Glutamatergic neuron (in vitro differentiated cells): Measurements from ENCODE around the gene JRKL. TPM values are rescaled to one million over a fixed set of nuclear protein-coding genes. Genes with fewer than 3 reads are reported as not detected.
A peak's percentile ranks its signal among the peaks of the same experiment; 100 is the strongest.

Source experiments
- DNase-seq: peaks from one replicate; pipeline ENCODE4 v3.0.0; 2022
- H3K27ac Mint-ChIP-seq: one replicate; pipeline ENCODE4 v1.8.0; 2020; ENCODE audit warnings: mild to moderate bottlenecking, mixed read lengths, inconsistent platforms; ENCODE audit not compliant: unreplicated experiment
- H3K27me3 Mint-ChIP-seq: one replicate; pipeline ENCODE4 v1.8.0; 2020; ENCODE audit warnings: mild to moderate bottlenecking, moderate library complexity, mixed read lengths, inconsistent platforms; ENCODE audit not compliant: unreplicated experiment
- H3K36me3 Mint-ChIP-seq: one replicate; pipeline ENCODE4 v1.8.0; 2020; ENCODE audit warnings: mild to moderate bottlenecking, mixed read lengths, inconsistent platforms; ENCODE audit not compliant: unreplicated experiment
- H3K4me1 Mint-ChIP-seq: one replicate; pipeline ENCODE4 v1.8.0; 2020; ENCODE audit warnings: mild to moderate bottlenecking, low read depth, mixed read lengths, inconsistent platforms; ENCODE audit not compliant: unreplicated experiment
- H3K4me3 Mint-ChIP-seq: one replicate; pipeline ENCODE4 v1.8.0; 2020; ENCODE audit warnings: mild to moderate bottlenecking, mixed read lengths, inconsistent platforms; ENCODE audit not compliant: unreplicated experiment
- H3K9me3 Mint-ChIP-seq: one replicate; pipeline ENCODE4 v1.8.0; 2020; ENCODE audit warnings: mild to moderate bottlenecking, moderate library complexity, mixed read lengths, inconsistent platforms; ENCODE audit not compliant: unreplicated experiment
- CTCF ChIP-seq: fragments of 200-600 bp; sonication (generic); IDR thresholded peaks from one replicate; pipeline ENCODE4 v1.5.0; 2021; ENCODE audit not compliant: partially characterized antibody, unreplicated experiment
- long read RNA-seq: library from polyadenylated mRNA; unstranded; transcript quantifications from one replicate; pipeline ENCODE4 v2.0.0, GENCODE V29; 2020; ENCODE audit not compliant: unreplicated experiment
- total RNA-seq: library from RNA; stranded (reverse); fragmentation: NEBNext Ultra II Directional; extraction: Animal tissue kit (Norgen Biotek cat#: 25700); gene quantifications from one replicate; pipeline ENCODE4 v1.2.1, GENCODE V29; 2021; ENCODE audit not compliant: unreplicated experiment

Gene JRKL
- 7.8 TPM for total RNA-seq
- long read RNA-seq, partial matches to known transcripts, result 0 of 2 reads
- long read RNA-seq, other reads (novel, unspliced or antisense), result 2 of 2 reads

DNA sequence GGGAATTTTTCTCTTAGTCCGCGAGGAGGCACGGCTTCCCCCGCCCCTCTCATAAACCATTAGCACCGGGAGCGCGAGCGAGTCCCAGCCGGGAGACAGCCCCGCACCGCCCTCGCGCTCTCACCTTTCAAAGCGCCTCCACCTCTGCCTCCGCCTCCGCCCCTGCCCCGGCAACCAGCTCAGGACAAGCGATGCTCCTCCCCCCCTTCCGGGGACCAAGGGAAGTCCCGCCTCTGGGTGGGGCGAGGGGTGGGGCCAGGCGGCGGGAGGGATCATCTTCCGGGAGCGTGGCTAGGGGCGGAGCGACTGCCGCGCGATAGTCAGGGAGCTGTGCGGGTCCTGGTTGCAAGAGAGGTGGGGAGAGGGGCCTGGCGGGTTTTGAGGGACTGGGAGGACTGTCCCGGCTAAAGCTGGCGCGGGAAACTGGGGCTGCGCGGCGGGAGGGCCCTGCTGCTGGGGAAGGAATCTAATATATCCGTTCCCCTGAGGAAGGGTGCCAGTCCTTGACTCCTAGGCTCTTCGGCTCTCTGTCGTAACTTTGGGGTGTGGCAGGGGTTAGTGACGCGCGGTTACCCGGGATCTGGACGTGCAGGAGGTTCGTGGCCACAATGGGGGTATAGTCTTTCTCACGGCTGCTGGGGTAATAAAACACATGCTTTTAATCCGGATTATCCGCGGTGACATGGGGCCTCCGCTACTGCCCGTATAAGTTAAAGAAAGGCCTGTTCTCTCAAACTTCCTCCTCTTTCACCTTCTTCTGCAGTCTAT, at the start of gene JRKL, which contains the start of gene CCDC82:
Gene JRKL, plus strand, starts transcription at position 294 of the 768 bp plus-strand sequence. CDS start 637 bp downstream, outside the sequence.
Gene CCDC82, minus strand, starts transcription at position 193 of the 768 bp plus-strand sequence. CDS start 5,165 bp downstream, outside the sequence.
- no peak for TF ChIP-seq CTCF
- Mint-ChIP-seq H3K4me1 (peaks cover 11% of the 10 kb centered on the region), H3K27me3 (peaks cover 2% of the 10 kb centered on the region), H3K27ac (peak within 1 kb of the TSS; percentile 89), H3K4me3 (peak within 1 kb of the TSS; percentile 91), H3K36me3 (peaks cover 4% of the 10 kb centered on the region), H3K9me3 (no peaks in the 10 kb centered on the region)
- peak; percentile 99 for DNase-seq

DNA sequence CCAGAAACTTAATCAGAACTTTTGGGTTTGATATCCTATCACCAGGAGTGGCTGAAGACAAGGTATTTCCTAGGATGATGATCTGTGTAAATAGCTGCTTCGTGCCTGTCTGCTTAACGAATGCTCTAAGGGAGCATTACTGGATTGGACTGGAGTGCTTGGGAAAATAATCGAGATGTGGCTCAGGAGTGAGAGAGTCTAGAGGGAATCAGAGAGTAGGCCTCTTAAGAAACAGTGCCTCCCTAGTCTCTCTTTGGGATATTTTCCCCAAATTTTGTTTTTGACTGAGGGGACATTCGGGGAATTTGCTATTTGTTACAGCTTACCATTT, 49.3 kb upstream of the JRKL start:
- peaks cover 16% of the 10 kb centered on the region for H3K4me1 Mint-ChIP-seq
- H3K9me3 Mint-ChIP-seq, result peaks cover 2% of the 10 kb centered on the region
- H3K36me3 Mint-ChIP-seq, result no peaks in the 10 kb centered on the region
- no peak overlapping the region for H3K4me3 Mint-ChIP-seq
- TF ChIP-seq CTCF, result no peak
- no peak overlapping the region for H3K27ac Mint-ChIP-seq
- H3K27me3 Mint-ChIP-seq, result no peaks in the 10 kb centered on the region
- no peak for DNase-seq

GRCh38 chr11:96341211-96342013, 48.4 kb upstream of the JRKL start:
- H3K27me3 Mint-ChIP-seq, result no peaks in the 10 kb centered on the region
- H3K36me3 Mint-ChIP-seq, result no peaks in the 10 kb centered on the region
- TF ChIP-seq CTCF, result no peak
- no peaks in the 10 kb centered on the region for H3K9me3 Mint-ChIP-seq
- H3K27ac Mint-ChIP-seq, result no peak overlapping the region
- DNase-seq, result peak; percentile 24
- H3K4me3 Mint-ChIP-seq, result peak overlapping the region; percentile 94
- H3K4me1 Mint-ChIP-seq, result peaks cover 13% of the 10 kb centered on the region

DNA sequence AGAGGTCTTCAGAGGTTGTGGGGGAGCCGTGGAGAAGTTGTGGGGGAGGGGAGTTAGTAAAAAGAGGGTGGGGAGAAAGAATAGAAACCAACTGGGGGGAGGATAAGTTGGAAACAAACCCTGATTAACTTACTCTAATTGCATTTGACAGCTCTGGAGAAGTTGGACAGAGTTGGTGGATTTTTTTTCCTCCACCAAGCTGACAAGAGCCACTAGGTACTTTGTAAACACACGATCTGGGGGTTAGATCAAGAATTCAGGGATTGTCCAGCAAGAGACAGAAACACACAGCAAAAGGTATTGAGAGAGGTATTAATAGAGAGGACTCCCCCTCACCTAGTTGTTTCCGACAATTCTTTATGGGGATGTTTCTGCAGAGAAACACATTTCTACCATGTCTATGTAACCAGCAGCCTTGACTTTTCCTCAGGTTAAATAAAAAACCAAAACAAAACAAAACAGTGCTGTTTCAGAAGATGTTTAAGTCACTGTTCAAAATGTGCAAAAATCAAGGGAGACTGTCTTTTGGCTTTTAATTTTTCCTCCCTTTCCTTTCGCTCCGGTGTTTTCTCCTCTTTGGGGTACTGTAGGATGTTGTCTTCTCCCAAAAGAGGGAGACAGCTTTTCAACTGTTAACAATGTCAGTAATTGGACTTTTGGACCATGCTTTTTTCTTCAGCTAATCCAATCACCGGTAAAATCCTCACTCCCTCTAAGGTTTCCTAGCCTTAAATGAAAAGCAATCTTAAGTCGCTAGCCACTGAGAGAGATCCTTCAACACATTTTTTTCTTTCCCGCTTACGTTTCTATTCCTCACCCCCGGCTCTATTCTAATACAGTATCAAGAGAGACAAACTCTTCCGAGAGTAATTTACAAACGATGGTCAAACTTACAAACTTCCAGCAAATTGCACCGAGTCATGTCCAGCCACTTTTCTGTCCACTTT, 47.5 kb upstream of the JRKL start:
- H3K27ac Mint-ChIP-seq, result peak overlapping the region; percentile 10
- H3K36me3 Mint-ChIP-seq, result no peaks in the 10 kb centered on the region
- peak overlapping the region; percentile 94 for H3K4me3 Mint-ChIP-seq
- H3K9me3 Mint-ChIP-seq, result no peaks in the 10 kb centered on the region
- no peak for TF ChIP-seq CTCF
- no peaks in the 10 kb centered on the region for H3K27me3 Mint-ChIP-seq
- peaks cover 13% of the 10 kb centered on the region for H3K4me1 Mint-ChIP-seq
- no peak for DNase-seq
